GM18505 (cell line): ENCODE results near the gene NETO1.

Experiments
- ATAC-seq: cut with Tn5 transposase; IDR thresholded peaks from one replicate; pipeline ENCODE4 v1.9.1; 2021; ENCODE audit not compliant: unreplicated experiment
- POLR2A ChIP-seq: IDR thresholded peaks from 4 replicates; pipeline ENCODE4 v1.6.1; 2011; ENCODE audit warnings: borderline replicate concordance; ENCODE audit not compliant: insufficient read depth, insufficient read length; ENCODE audit errors: extremely low read depth

NETO1 gene

GRCh38 chr18:72742002-72742401 lies 125.8 kb downstream of the NETO1 start:
- no peak for ATAC-seq
- TF ChIP-seq POLR2A = no peak

- no peak for TF ChIP-seq POLR2A
- ATAC-seq = no peak
Measured at GRCh38 chr18:72738136-72738535, 129.7 kb downstream of the NETO1 start.

DNA sequence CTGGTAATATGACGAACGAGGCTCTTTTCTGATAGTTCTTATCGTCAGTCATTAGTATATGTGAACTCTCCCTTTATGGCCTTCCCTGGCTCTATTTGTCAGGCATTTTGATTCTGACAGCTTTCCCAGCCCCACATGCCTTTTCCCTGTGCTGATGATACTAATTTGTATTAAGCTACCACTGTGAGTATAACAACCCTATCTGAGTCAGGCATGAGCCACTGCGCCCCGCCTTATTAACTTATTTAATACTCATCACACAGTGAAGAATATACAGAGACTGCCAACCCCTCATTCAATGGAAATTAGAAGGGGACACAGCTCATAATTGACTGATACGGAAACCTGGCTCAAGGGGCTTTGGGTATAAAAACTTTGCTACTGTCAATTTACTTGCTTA lies 140.0 kb downstream of the NETO1 start:
- ATAC-seq = no peak
- no peak for TF ChIP-seq POLR2A

DNA sequence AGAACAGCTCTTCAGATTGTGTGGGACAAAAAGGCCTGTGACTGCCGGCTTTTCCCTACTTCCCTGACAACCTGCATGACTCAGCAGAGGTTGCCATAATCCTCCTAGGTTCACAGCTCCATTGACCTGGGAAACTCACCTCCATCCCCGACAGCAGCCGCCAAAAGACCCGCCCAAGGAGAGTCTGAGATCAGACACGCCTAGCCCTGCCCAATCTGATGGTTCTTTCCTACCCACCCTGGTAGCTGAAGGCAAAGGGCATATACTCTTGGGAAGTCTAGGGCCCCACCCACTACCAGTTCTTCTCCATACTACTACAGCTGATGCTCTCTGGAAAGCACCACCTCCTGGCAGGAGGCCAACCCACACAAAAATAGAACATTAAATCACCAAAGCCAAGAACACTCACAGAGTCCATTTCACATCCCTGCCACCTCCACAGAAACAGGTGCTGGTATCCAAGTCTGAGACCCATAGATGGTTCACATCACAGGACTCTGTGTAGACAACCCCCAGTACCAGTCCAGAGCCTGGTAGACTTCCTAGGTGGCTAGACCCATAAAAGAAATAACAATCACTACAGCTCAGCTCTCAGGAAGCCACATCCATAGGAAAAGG lies 140.6 kb downstream of the NETO1 start:
- TF ChIP-seq POLR2A = no peak
- no peak for ATAC-seq

DNA sequence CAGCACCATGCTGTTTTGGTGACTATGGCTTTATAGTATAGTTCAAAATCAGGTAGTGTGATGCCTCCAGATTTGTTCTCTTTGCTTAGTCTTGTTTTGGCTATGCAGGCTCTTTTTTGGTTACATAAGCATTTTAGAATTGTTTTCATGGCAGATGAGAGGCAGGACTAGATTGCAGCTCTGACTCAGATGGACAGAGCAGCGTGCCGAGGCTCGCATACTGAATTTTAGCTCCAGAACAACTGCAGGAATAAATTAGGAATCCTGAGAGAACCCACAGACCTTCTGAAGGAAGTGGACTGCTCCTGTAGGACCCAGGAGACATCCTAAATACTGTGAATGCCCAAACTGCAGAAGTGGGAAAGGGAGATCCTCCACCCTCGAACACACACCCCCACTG lies 141.6 kb downstream of the NETO1 start:
- TF ChIP-seq POLR2A = no peak
- no peak for ATAC-seq

GRCh38 chr18:72721330-72721729 lies 146.5 kb downstream of the NETO1 start:
- ATAC-seq = no peak
- TF ChIP-seq POLR2A = no peak

- no peak for ATAC-seq
- no peak for TF ChIP-seq POLR2A
Measured at GRCh38 chr18:72720116-72720515, 147.7 kb downstream of the NETO1 start.

- no peak for ATAC-seq
- TF ChIP-seq POLR2A = no peak
Measured at GRCh38 chr18:72704202-72704601, 163.6 kb downstream of the NETO1 start.

DNA sequence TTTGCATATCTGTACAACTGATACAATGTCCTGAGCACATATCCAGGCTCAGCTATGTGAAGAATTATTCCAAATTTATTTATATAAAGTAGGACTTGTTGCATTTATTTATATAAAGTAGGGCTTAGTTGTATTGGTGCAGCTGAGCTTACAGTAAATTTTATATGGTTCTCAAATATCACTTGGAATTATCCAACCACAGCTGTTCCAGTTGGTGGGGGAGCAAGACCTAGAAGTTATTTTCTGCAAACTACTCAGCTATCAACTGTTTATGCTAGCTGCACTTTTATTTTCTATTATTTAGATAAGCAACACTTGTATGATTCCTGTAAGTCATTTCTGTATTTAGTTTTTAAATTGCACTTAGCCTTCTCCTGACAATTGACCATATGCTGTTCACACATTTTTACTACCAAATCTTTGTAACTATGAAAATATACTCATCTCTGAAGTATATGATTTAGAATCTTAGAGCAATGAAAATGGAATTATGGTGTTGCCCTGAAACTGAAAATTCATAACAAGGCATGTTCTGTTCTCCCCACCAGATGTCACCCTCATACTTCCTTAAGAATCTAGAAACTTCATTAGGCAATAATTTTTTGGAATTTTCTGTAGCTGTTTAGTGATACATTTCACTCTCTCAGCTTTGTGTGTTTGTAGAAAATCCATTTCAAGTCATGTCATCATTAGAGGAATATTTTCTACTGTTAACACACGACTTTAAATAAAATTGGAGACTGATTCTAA lies 166.7 kb downstream of the NETO1 start:
- no peak for ATAC-seq
- TF ChIP-seq POLR2A = no peak

DNA sequence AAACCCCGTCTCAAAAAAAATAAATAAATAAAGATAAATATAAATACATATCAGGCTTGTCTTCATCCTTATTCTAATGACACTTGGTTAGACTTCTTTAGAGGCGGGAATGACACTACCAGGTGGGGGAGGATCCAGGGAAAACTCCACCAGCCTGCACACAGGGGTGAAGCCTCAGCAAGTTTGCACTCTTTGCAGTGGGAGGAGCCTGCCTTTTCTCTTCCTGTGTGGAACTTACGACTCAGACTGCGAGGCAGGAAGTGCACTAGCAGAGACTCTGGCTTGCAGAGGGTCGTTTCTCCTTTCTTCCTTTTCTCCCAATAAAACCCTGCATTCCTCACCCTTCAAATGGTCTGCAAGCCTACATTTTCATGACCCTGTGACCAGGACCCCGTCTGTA lies 170.1 kb downstream of the NETO1 start:
- ATAC-seq = no peak
- TF ChIP-seq POLR2A = no peak

DNA sequence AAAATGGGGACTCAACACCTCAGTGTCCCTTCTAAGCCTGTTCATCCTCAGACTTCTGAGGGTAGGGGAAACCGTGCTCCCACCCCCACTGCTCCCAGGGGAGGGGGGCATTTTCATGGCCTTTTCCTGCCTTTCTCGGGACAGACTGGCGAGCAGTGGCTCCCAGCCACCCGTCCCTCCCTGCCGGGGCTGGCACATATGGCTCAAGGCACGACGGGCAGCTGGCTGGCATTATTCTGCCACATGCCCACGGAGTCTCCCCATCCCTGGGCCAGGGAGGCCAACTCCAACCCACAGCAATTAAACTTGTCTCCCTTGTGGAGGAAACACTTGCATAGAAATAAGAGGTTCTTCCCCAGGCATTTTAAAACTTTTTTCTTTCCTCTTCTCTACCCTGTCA lies 175.2 kb downstream of the NETO1 start:
- TF ChIP-seq POLR2A = no peak
- ATAC-seq = no peak
